Neutrophil (primary cell): ENCODE data around the gene SHISAL1.

Experiments used
- H3K27ac ChIP-seq: fragments of 200-600 bp; sonication (generic); 2 replicates; pipeline ENCODE4 v1.5.1; 2016; ENCODE audit warnings: mild to moderate bottlenecking, moderate library complexity
- H3K27me3 ChIP-seq: fragments of 200-600 bp; sonication (generic); 2 replicates; pipeline ENCODE4 v1.6.0; 2016; ENCODE audit warnings: mild to moderate bottlenecking
- H3K36me3 ChIP-seq: fragments of 200-600 bp; sonication (generic); 2 replicates; pipeline ENCODE4 v1.5.1; 2017
- H3K4me1 ChIP-seq, 2 experiments: fragments of 200-600 bp in 1 of 2; sonication (generic) in 1 of 2; 1 replicate in 1 of 2; 2 replicates in 1 of 2; pipeline versions ENCODE4 v1.5.1 to v1.6.1; 2013 to 2016; ENCODE audit warnings: low read depth in 1 of 2, low read length in 1 of 2, mild to moderate bottlenecking in 1 of 2, moderate library complexity in 1 of 2; ENCODE audit not compliant: control insufficient read depth in 1 of 2, insufficient read depth in 1 of 2
- H3K4me3 ChIP-seq, 2 experiments: fragments of 200-600 bp in 1 of 2; sonication (generic) in 1 of 2; 1 replicate in 1 of 2; 2 replicates in 1 of 2; pipeline ENCODE4 v1.5.1; 2013 to 2016; ENCODE audit warnings: low read depth in 1 of 2, low read length in 1 of 2, mild to moderate bottlenecking in 1 of 2, moderate library complexity in 1 of 2
- H3K9me3 ChIP-seq: fragments of 200-600 bp; sonication (generic); 2 replicates; pipeline ENCODE4 v1.5.1; 2016
- TF ChIP-seq, protein P1 (sequence below): fragments of 200-600 bp; sonication (generic); IDR thresholded peaks from 2 replicates; pipeline ENCODE4 v1.5.1; 2016; ENCODE audit warnings: antibody characterized with exemption

The SHISAL1 gene

GRCh38 chr22:44263547-44263946, 49.2 kb downstream of the SHISAL1 start:
- H3K9me3 ChIP-seq, result no peaks in the 10 kb centered on the region
- H3K4me1 ChIP-seq, result no peaks in the 10 kb centered on the region
- no peak overlapping the region for H3K4me3 ChIP-seq
- TF ChIP-seq, protein P1, sequence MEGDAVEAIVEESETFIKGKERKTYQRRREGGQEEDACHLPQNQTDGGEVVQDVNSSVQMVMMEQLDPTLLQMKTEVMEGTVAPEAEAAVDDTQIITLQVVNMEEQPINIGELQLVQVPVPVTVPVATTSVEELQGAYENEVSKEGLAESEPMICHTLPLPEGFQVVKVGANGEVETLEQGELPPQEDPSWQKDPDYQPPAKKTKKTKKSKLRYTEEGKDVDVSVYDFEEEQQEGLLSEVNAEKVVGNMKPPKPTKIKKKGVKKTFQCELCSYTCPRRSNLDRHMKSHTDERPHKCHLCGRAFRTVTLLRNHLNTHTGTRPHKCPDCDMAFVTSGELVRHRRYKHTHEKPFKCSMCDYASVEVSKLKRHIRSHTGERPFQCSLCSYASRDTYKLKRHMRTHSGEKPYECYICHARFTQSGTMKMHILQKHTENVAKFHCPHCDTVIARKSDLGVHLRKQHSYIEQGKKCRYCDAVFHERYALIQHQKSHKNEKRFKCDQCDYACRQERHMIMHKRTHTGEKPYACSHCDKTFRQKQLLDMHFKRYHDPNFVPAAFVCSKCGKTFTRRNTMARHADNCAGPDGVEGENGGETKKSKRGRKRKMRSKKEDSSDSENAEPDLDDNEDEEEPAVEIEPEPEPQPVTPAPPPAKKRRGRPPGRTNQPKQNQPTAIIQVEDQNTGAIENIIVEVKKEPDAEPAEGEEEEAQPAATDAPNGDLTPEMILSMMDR, result no peak
- no peaks in the 10 kb centered on the region for H3K27me3 ChIP-seq
- H3K36me3 ChIP-seq, result no peaks in the 10 kb centered on the region
- no peak overlapping the region for H3K27ac ChIP-seq

- H3K4me1 ChIP-seq, result no peaks in the 10 kb centered on the region
- H3K27me3 ChIP-seq, result peaks cover 11% of the 10 kb centered on the region
- H3K9me3 ChIP-seq, result no peaks in the 10 kb centered on the region
- no peaks in the 10 kb centered on the region for H3K36me3 ChIP-seq
- H3K27ac ChIP-seq, result no peak overlapping the region
- TF ChIP-seq, protein P1, result no peak
- H3K4me3 ChIP-seq, result no peak overlapping the region
Measured at GRCh38 chr22:44261861-44262595, 50.7 kb downstream of the SHISAL1 start.

- H3K9me3 ChIP-seq, result no peaks in the 10 kb centered on the region
- no peaks in the 10 kb centered on the region for H3K4me1 ChIP-seq
- H3K36me3 ChIP-seq, result no peaks in the 10 kb centered on the region
- H3K27me3 ChIP-seq, result peaks cover 16% of the 10 kb centered on the region
- no peak overlapping the region for H3K4me3 ChIP-seq
- H3K27ac ChIP-seq, result no peak overlapping the region
- TF ChIP-seq, protein P1, result no peak
Measured at GRCh38 chr22:44261164-44261860, 51.4 kb downstream of the SHISAL1 start.

DNA sequence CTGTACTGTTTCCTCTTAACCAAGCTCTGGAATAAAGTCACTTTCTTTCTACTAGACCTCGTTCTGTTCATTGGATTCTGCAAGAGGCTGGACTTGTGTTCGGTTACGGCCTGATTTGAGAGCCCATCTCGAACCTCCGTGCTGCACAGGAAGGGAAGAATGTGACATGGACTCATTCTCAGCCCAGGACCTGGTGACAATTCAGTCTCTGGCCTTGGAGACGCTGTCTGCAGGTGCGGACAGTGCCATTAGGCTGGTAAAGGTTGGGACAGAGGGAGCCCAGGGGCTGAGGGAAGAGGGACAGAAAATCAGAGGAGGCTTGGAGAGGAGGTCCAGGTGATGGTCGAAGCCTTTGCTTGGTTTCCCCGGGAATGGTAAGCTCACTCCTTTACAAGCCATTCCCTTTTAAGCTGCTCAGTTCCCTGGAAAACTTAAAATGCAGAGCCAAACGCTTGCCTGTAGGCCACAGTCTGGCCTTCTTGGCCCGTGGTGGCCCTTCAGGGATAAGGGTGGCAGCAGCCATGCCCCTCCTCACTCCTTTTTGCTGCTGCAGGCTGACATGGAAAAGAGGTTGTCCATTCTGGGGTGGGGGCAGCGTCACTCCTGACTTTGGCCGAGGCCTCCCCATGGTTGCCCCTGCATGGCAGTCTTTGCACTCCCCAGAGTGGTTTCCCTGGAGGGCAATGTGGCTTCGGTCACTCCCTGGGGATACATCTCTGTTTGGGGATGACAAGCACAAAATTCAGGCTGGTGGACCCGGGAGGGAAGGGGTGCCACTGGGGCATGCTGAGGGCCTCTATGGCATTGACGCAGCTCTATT, 52.3 kb downstream of the SHISAL1 start:
- Histone ChIP-seq H3K27ac (no peak overlapping the region), H3K27me3 (peaks cover 24% of the 10 kb centered on the region), H3K36me3 (no peaks in the 10 kb centered on the region), H3K4me3 (no peak overlapping the region), H3K4me1 (no peaks in the 10 kb centered on the region), H3K9me3 (no peaks in the 10 kb centered on the region)
- TF ChIP-seq, protein P1, result no peak

DNA sequence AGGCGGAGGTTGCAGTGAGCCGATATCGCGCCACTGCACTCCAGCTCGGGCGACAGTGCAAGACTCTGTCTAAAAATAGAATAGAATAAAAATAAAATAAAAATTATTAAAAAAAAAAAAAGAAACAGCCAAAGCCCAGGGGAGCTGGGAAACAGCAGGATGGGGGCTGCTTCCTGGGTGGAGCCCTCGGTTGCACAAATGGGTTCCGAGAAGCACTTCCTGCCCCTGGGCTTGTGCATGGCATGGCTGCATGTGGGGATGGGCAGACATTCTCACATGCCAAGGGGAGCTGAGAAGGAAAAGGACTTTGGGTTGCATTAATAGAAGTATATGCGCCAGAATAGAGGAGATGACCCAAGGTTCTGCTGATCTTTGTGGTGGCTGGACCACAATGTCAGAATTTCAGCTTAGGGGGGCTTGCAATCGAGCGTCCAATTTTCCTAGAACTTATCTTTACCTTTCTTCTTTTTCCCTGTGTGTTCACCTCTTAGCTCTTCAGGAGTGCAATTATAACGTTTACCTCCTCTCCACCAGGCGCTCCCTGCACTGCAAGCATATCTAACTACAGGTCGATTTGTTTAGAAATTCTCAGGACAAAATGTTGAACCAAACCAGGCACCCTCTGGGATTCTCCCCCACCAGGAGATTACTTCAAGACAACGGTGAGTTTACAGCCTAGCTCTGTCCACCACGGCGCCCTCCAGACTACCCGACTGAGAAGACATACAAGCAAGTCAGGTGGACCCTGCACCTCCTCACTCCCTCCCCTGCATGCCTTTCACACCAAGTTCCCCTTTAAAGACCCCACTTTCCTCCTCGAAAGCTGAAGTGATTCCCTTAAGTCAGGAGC, 53.2 kb downstream of the SHISAL1 start:
- no peaks in the 10 kb centered on the region for H3K9me3 ChIP-seq
- no peaks in the 10 kb centered on the region for H3K36me3 ChIP-seq
- no peaks in the 10 kb centered on the region for H3K4me1 ChIP-seq
- H3K27me3 ChIP-seq, result peaks cover 26% of the 10 kb centered on the region
- TF ChIP-seq, protein P1, result no peak
- H3K27ac ChIP-seq, result no peak overlapping the region
- no peak overlapping the region for H3K4me3 ChIP-seq
